Brain microvascular endothelial cell (primary cell): ENCODE measurements around the gene CDIPT.

Source experiments
- DNase-seq: peaks from one replicate; pipeline ENCODE4 v3.0.0-alpha.2; 2020
- H3K27ac ChIP-seq: fragments of 250-450 bp; sonication (Bioruptor Pico); 2 replicates; pipeline ENCODE4 v1.5.1; 2020; ENCODE audit warnings: mild to moderate bottlenecking, moderate library complexity
- H3K27me3 ChIP-seq: fragments of 250-450 bp; sonication (Bioruptor Pico); replicated peaks from 2 replicates; pipeline ENCODE4 v1.5.1; 2020; ENCODE audit warnings: mild to moderate bottlenecking
- H3K36me3 ChIP-seq: fragments of 250-450 bp; sonication (Bioruptor Pico); replicated peaks from 2 replicates; pipeline ENCODE4 v1.5.1; 2020; ENCODE audit warnings: mild to moderate bottlenecking
- H3K4me3 ChIP-seq: 2 replicates; pipeline ENCODE4 v1.5.1; 2011; ENCODE audit warnings: low read depth, mild to moderate bottlenecking, control low read depth, low read length, moderate library complexity
- CTCF ChIP-seq: IDR thresholded peaks from 2 replicates; pipeline ENCODE4 v1.5.1; 2011; ENCODE audit warnings: low read depth, mild to moderate bottlenecking, moderate library complexity, low read length, control low read depth, inconsistent platforms; ENCODE audit errors: missing control alignments
- in situ Hi-C: cut with HindIII; loops from 2 replicates; pipeline ENCODE4 v1.10.0; 2017; ENCODE audit warnings: low sequenced_read_pairs, low pct_ligation_motif_present

CDIPT gene

GRCh38 chr16:29903590-29903989 is 40.6 kb upstream of the CDIPT start:
- TF ChIP-seq CTCF = no peak
- in situ Hi-C loops = no loop called here
- DNase-seq = no peak
- Histone ChIP-seq H3K27me3 (no peaks in the 10 kb centered on the region), H3K27ac (no peak overlapping the region), H3K4me3 (no peak overlapping the region), H3K36me3 (no peaks in the 10 kb centered on the region)

- in situ Hi-C loops = no loop called here
These were observed 38.5 kb upstream of the CDIPT start for GRCh38 chr16:29901607-29901945.

GRCh38 chr16:29900888-29901606 is 38.0 kb upstream of the CDIPT start:
- H3K36me3 ChIP-seq = no peaks in the 10 kb centered on the region
- in situ Hi-C loops = no loop called here
- H3K4me3 ChIP-seq = peak overlapping the region; percentile 64
- peaks cover 3% of the 10 kb centered on the region for H3K27me3 ChIP-seq
- TF ChIP-seq CTCF = no peak
- peak overlapping the region; percentile 65 for H3K27ac ChIP-seq
- DNase-seq = no peak

More at GRCh38 chr16:29901607-29901945, 38.5 kb upstream of the CDIPT start:
- peaks cover 3% of the 10 kb centered on the region for H3K27me3 ChIP-seq
- DNase-seq = no peak
- no peaks in the 10 kb centered on the region for H3K36me3 ChIP-seq
- no peak overlapping the region for H3K4me3 ChIP-seq
- TF ChIP-seq CTCF = no peak
- no peak overlapping the region for H3K27ac ChIP-seq

- H3K27ac ChIP-seq = peak within 1 kb of the TSS; percentile 65
- in situ Hi-C loops = no loop called here
- peaks cover 3% of the 10 kb centered on the region for H3K27me3 ChIP-seq
- H3K36me3 ChIP-seq = no peaks in the 10 kb centered on the region
- H3K4me3 ChIP-seq = peak within 1 kb of the TSS; percentile 64
- no peak for TF ChIP-seq CTCF
- peak; percentile 76 for DNase-seq
These were observed 37.3 kb upstream of the CDIPT start, which contains the start of gene ASPHD1 for GRCh38 chr16:29900102-29900887. Gene ASPHD1, plus strand, starts transcription at chr16:29900488. Its CDS starts 484 bp downstream, at chr16:29900972.

GRCh38 chr16:29899516-29900101 is 36.6 kb upstream of the CDIPT start, which contains the start of gene SEZ6L2:
Gene SEZ6L2, minus strand, starts transcription at chr16:29899550. Its CDS starts 531 bp downstream, at chr16:29899019.
- H3K36me3 ChIP-seq = no peaks in the 10 kb centered on the region
- peak within 1 kb of the TSS; percentile 64 for H3K4me3 ChIP-seq
- in situ Hi-C loops = no loop called here
- peak; percentile 89 for DNase-seq
- H3K27me3 ChIP-seq = peaks cover 3% of the 10 kb centered on the region
- TF ChIP-seq CTCF = peak; percentile 56
- peak within 1 kb of the TSS; percentile 65 for H3K27ac ChIP-seq
